Measurements from ENCODE around the gene PPTC7. TPM values are rescaled to one million over a fixed set of nuclear protein-coding genes. Genes with fewer than 3 reads are reported as not detected.

The PPTC7 gene
- total and polyA plus RNA-seq, 2 of the 13 experiments (the other 11 are each of a cell fraction or from before 2014, with no cell fraction given), result 4.8 to 12.3 TPM

DNA sequence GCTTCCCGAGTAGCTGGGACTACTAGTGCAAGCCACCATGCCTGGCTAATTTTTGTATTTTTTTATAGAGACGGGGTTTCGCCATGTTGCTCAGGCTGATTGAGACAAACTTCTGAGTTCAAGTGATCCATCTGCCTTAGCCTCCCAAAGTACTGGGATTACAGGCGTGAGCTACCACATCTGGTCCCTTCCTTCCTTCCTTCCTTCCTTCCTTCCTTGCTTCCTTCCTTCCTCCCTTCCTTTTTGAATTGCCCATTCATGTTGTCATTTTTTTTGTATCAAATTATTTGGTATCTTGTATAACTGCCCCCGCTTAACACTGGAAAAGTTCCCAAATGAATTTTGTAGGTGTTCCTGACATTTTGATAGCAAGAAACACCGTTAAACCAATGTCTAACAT lies 69.3 kb downstream of the PPTC7 start (continued):
- TF ChIP-seq SNAPC4 (CRISPR knock-in tag; IDR thresholded peaks at IDR 0.05) (no peak), ZFP37 (CRISPR knock-in tag; IDR thresholded peaks at IDR 0.05; ENCODE audit: borderline replicate concordance) (no peak), ZNF709 (CRISPR knock-in tag; IDR thresholded peaks at IDR 0.05) (no peak)

- Histone ChIP-seq H3K36me3 (replicated peaks in 1 of 2; ENCODE audit: control insufficient read depth in 1 of 2, insufficient read depth in 2 of 2, low read length in 2 of 2) (no peaks in the 10 kb centered on the region), H3K9me3 (ENCODE audit: low read length) (no peaks in the 10 kb centered on the region), H3K9ac (ENCODE audit: insufficient read depth, low read depth, low read length) (no peak overlapping the region), H2AFZ (ENCODE audit: low read length) (no peak overlapping the region), H3K4me2 (ENCODE audit: low read depth, low read length) (no peak overlapping the region), H3K79me2 (ENCODE audit: insufficient read depth, low read length) (no peaks in the 10 kb centered on the region), H3K4me3 (replicated peaks in 1 of 3; ENCODE audit: insufficient read depth in 1 of 3, low read depth in 2 of 3, low read length in 3 of 3) (no peak overlapping the region), H3K27me3 (ENCODE audit: control insufficient read depth in 1 of 2, insufficient read depth in 2 of 2, low read length in 2 of 2) (no peaks in the 10 kb centered on the region), H3K27ac (ENCODE audit: extremely low read length, insufficient read depth, low read length) (no peak overlapping the region), H3K4me1 (ENCODE audit: insufficient read depth, low read length) (no peaks in the 10 kb centered on the region), H4K20me1 (ENCODE audit: insufficient read depth, low read length) (no peaks in the 10 kb centered on the region)
- no peak for FAIRE-seq
- TF ChIP-seq ZNF558 (CRISPR knock-in tag; IDR thresholded peaks at IDR 0.05; ENCODE audit: borderline replicate concordance) (no peak), GPN1 (CRISPR knock-in tag; IDR thresholded peaks at IDR 0.05; ENCODE audit: borderline replicate concordance) (no peak), SAFB2 (CRISPR knock-in tag; IDR thresholded peaks at IDR 0.05; ENCODE audit: borderline replicate concordance, low read depth) (no peak)
- TF ChIP-seq, protein P1, sequence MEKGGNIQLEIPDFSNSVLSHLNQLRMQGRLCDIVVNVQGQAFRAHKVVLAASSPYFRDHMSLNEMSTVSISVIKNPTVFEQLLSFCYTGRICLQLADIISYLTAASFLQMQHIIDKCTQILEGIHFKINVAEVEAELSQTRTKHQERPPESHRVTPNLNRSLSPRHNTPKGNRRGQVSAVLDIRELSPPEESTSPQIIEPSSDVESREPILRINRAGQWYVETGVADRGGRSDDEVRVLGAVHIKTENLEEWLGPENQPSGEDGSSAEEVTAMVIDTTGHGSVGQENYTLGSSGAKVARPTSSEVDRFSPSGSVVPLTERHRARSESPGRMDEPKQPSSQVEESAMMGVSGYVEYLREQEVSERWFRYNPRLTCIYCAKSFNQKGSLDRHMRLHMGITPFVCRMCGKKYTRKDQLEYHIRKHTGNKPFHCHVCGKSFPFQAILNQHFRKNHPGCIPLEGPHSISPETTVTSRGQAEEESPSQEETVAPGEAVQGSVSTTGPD (CRISPR knock-in tag; IDR thresholded peaks at IDR 0.05), result no peak
- WGBS (ENCODE audit: low lambda C conversion rate), result 86% methylated on average over 4 of the region's 4 CpGs
- ATAC-seq, result no peak
- intact Hi-C loops (cut with micrococcal nuclease; ENCODE audit: unreplicated experiment) (no loop called here), in situ Hi-C loops (cut with HindIII; ENCODE audit: extremely low pct_ligation_motif_present, low pct_unique_long_range_greater_than_20kb) (no loop called here)
- CTCF ChIA-PET (ENCODE audit: low intra/inter-chr PET ratio, low total read pairs), result no interaction called here
- POLR2A ChIA-PET, result no interaction called here
- no peak for DNase-seq (ENCODE audit: low spot score)
- no TSS peak for BruUV-seq (replicated peaks)
Measured at GRCh38 chr12:110508071-110508586, 75.0 kb downstream of the PPTC7 start.
